ENCODE data around the gene CD151.

CD151 gene

DNA sequence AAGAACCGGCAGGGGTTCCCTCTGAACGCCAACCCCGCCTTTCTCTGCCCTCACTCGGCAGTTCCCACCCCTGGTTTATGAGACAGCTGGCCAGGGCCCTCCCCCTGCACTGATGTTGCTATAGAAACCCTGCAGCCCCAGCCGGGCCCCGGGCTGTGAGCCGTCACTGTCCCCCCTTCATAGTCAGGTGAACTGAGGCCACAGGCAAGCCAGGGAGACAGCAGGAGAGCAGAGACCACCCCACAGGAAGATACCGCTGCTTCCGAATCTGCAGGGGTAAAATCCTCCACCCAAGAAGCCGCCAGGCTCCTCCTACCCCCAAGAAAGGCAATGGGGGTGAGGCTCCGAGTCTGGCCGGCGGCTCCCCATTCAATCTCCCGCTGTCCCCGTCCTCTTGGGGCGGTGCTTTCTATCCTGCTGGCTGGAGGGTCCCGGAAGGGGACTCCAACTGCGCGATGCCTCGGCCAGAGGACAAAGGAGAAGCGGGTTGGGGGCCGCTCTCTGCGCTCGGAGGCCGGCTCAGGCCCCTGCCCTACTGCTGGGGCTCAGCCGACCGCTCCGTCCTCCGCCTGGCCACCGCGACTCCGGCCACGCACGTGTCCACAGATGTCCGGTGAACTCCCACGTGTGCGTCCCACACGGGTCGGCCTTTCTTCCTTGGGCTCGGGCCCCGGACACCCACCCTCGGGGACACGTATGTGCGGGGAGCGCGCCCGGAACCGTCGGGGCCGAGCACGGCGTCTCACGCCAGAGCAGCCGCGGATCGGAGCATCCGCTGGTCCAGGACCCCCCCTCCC is 35.3 kb upstream of the CD151 start:
- DNase-seq: peak; percentile 62 to 81 (median 75)

DNA sequence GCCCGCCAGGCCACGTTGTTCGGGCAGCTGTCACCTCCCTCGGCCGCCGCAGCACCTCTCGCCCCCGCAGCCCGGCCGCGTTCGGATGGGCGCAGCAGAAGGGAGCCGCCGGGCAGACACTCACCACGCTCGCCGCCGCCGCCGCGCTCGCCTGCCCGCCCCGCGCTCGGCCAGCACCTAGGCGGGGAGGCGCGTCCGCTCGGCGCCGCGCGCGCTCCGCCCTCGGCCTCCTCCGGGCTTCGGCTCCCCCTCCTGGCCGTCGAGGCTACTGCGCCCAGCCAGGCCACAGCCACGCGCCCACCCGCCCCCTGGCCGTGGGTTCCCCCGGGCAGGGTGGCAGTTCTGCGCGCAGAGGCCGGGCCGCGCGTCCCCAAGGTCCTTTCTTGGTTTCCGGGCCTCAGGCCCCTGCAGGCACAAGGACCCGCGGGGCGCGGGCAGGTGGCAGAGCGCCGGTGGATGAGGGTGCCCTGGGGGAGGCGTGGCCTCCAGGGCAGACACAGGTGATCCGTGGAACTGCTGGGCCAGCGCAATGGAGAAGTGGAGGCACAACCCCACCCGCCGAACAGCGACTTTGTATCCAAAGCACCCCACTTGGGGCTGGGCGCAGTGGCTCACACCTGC is 34.5 kb upstream of the CD151 start, which contains the start of gene SLC25A22:
TSS of gene SLC25A22 (minus strand) at position 189 of the 621 bp plus-strand sequence. CDS start 3,275 bp downstream, outside the sequence.
- peak; percentile 58 to 82 (median 76) for DNase-seq

DNA sequence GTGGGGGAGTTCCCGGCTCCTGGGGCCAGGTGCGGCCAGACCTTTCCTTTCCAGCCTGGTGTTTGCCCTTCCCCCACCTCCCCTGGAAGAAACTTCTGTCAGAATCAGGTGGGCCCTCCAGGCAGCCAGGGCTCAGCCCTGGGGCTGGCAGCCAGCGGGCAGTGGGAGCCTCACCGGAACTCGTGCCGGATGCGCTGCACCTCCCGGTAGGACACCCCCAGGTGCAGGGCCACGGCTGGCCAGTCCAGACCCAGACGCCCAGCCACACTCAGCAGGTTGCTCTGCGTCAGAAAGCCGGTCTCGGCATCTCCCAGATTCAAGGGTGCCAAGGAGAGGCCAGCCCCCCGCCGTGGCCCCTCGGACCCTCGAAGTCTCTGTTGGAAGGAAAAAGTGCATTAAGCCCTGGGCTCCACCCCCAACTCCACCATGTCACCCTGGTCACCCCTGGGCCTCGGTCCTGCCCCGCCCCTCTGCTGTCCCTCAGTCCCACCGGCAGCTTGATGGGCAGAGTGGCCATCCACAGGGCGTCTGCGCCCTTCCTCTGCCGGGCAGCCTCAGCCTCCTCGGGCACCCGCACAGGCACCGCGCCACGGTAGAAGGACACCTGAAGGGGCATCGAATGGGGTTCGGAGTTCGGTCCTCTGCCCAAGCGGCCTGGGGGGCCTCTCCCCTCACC is 33.0 kb upstream of the CD151 start:
- no peak for DNase-seq

DNA sequence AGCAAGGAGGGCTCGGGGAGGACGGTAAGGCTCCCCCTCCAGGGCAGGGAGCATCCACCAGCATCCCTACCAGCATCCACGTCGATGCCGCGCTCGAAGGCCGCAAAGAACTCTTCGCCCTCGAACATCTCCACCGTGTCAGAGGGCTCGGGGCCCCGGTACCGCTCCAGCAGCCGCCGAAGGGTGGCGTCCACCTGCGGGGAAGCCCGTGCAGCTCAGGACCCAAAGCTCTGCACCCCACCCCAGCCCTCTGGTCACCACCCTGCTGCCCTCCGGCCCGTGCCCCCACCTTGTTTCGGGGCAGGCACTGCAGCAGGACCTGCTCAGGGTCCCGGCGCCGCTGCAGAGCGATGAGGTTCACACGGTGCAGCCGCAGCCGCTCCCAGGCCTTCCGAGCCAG is 32.3 kb upstream of the CD151 start:
- no peak for DNase-seq

DNA sequence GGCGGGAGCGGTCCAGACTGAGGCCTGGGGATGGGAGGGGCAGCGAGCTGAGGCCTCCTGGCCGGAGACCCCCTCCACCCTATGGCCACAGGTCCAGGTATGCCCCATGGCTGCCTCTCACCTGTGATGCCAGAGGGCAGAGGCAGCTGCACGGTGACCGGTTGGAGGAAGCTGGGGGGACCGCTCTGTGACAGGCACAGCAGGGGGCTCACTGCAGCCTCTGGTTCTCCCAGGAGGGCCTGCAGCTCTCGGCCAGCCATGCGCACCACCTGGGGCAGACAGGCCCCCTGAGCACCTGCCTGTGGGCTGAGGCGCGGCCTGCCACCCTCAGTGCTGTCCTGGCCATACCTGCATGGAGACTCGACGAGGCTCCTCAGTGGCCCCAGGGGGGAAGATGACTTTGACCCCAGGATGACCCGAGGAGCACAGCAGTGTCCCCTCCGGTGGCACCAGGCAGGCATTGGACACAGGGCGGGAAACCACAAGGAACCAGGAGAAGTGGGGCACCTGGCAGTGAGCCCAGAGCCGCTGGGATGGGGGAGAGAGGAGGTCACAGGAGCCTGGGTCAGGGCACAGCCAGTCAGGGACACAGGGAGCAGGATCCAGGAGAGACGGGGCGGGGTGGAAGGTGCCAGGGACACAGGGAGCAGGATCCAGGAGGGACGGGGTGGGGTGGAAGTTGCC is 31.5 kb upstream of the CD151 start:
- no peak for DNase-seq

DNA sequence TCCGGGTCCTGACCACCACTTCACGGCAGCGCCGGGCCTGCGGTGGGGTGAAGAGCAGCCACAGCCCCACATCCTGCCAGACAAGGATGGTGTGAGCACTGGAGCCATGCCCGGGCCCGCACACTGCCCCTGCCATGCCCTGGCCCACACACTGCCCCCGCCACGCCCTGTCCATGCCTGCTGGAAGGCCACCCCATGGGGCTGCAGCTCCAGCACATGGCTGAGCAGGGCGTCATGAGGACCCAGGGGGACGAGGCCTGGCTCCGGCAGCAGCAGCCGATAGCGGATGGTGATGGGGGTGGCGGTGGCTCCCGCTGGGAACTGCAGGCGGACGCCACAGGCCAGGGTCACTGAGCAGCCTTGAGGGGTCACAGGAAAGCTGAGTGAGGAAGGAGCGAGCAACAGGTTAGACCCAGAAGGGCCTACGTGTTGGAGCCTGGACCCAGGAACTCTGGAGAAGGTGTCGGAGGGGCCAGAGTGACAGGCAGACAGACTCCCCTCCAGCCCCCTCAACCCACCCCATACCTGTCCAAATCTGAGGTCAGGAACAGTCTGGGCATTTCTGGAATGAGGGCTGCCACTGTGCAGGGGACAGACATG is 30.6 kb upstream of the CD151 start:
- DNase-seq: no peak

DNA sequence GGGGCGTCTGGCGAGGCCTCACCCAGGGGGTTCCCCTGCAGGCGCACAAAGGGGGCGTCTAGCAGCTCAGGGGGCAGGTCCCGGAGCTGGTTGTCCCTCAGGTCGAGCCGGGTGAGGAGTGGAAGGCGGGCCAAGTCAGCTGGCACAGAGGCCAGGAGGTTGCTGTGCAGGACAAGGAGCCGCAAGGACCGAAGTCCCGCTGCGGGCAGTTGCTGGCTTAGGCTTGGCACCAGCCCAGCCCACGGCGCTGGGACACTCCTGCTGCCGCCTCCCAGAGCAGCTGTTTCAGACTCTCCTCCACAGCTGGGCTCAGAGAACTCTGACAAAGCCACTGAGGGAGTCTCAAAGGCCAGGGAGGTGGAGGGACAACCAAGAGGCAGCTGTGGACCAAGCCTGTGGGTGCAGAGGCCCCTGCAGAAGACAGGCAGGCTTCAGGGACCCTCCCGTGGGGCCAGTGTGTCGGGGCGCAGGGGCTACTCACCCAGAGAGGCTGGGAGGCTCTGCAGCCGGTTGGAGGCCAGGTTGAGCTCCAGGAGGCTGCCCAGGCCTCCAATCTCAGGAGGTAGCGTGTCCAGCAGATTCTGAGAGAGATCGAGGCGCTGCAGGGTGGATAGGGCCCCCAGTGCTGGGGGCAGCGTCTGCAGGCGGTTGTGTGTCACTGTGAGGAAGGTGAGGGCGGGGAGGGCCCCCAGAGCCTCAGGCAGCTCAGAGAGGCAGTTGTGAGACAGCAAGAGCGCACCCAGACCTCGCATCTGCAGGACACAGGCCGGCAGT is 29.9 kb upstream of the CD151 start:
- no peak for DNase-seq

DNA sequence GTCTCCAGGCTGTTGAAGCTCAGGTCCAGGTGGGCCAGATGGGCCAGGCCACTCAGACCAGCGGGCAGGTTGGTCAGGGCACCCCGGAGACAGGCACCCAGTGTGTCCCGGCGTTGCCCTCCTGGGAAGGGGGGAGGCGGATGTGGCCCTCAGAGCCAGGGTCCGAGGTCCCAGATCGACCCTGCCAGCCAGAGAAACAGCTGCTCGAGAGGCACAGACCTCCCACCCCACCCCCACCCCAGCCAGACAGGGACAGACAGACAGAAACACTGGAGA is 29.3 kb upstream of the CD151 start:
- DNase-seq: no peak

DNA sequence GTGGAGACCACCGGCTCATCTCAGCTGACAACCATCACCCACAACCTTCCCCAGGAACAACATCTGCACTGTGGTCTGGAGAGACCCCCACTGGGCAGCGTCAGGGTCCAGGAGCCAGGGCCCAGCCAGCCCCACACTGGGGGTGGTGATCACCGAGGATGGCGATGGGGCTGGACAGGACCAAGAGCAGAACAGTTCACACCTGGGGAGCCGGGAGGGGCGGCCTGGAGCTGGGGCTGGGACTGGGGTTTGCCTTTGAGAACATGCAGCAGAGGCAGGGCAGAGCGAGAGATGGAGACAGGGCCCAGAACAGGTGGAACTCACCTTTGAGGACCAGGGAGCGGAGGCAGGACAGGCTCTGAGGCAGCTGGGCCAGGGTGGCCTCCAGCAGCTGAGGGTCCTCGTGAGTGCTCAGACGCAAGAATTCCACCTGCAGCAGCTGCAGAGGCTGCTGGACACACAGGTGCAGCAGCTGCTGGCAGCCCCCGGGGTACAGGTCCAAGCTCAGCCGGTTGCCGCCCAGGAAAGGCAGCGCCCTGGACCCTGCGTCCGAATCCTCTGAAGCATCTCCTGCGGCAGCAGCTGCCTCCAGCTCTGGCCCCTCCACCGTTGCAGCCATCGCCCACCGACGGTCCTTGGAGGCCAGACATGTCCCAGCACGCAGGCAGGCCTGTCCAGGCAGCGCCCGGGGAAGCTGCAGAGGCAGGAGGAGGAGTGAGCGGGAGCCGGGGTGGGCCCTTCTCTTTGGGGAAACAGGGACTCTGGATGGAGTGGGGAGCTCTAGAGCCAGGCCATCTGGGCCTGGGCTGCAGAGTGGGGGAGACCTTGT is 28.8 kb upstream of the CD151 start:
- no peak for DNase-seq

DNA sequence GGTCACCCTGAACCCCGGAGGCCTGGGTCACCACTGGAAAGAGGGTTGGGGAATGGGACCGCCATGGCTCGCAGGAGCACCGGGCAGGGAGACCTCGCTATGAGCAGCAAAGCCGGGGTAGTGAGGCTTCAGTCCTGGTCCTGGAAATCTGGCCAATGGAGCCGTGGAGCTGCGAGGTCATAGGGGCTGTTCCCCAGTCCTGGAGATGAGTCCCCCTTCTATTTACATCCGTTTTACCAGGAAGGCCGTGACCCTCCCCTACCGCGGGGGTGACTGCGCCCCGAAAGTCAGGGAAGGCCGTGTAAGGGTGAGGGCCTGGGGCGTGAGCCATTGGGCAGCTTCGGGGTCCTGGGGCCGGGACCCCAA is 28.2 kb upstream of the CD151 start:
- DNase-seq: no peak

DNA sequence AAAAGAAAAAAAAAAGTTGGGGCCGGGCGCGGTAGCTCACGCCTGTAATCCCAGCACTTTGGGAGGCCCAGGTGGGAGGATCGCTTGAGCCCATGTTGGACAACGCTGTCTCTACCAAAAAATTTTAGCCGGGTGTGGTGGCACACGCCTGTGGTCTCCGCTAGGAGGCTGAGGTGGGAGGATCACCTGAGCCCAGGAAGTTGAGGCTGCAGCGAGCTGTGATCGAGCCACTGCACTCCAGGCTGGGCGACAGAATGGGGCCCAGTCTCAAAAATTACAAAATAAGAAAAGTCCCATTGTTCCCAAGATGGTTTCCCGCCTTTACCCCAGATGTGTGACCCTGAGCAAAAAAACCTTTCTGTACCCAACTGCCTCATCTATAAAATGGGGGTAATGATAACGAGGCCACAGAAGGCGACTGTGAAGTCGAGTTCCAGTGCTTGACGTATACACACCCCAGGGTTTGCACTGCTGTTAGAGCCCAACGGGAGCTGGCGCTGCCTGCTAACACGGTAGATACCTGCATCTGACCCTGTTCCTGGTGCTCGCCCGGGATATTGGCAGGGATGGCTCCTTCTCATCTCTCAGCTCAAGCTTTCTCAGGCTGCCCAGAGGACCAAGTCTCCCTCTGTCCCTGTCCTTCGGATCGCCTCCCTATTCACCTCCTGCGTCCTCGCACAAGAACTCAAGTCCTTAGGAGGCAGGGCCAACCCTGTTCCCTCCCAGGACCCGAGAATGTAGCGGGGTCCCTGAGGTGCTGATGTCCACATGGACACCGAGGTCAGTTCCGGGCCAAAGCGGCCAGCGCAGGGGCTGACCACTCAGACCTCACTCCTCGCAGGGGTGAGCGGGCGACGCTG is 24.1 kb upstream of the CD151 start:
- no peak for DNase-seq

DNA sequence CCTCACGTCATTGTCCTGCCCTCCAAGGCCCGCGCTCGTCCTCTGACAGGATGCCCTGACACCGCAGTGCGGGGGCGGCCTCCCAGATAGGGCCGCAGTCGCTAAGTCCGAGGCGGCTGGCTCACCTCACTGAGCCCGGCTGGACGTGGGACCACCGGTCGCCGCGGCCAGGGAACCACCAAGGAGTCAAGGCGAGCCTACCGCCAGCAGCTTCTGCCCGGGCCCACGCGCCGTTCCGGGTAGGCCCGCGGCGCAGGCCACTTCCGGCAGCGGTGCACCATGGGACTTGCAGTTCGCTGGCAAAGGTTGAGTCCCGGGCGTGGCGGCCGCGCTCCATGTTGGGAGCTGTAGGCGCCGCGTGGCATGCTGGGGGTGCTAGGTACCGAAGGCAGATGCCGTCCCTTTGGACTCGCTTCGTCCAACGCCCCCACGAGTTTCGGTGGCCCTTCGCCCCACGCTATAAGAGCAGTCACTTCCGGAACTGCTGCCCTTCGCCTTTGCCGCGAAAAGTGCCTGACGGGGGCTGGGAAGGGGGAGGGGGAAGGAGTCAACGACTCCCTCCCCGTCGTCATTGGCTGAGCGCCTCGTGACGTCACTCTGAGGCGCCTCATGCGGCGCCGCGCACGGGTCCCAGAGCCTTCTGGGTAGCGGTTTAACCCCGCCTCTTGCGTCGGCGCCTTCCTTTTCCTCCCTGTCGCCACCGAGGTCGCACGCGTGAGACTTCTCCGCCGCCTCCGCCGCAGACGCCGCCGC is 23.3 kb upstream of the CD151 start, which contains the start of gene RPLP2:
TSS of gene RPLP2 (plus strand) at position 681 of the 753 bp plus-strand sequence. CDS start 268 bp downstream, outside the sequence.
- peak; percentile 93 to 100 (median 98) for DNase-seq

DNA sequence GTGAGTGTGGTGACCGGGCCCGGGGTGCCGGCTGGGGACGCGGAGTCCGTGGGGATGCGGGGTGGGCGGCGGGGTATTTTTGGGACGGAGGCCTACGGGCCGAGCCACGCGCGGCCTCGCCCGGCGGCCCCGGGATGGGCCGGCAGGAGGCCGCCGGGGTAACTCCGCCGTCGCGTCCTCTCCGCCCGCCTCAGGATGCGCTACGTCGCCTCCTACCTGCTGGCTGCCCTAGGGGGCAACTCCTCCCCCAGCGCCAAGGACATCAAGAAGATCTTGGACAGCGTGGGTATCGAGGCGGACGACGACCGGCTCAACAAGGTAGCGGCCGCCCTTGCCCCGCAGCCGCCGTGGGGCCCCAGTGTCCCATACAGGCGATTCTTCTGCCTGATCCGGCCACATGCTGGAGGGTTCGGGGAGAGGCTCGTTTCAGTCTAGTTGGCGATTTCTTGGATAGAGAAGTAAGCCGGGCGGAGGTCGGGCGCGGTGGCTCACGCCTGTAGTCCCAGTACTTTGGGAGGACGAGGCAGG is 22.6 kb upstream of the CD151 start:
- DNase-seq: no peak

DNA sequence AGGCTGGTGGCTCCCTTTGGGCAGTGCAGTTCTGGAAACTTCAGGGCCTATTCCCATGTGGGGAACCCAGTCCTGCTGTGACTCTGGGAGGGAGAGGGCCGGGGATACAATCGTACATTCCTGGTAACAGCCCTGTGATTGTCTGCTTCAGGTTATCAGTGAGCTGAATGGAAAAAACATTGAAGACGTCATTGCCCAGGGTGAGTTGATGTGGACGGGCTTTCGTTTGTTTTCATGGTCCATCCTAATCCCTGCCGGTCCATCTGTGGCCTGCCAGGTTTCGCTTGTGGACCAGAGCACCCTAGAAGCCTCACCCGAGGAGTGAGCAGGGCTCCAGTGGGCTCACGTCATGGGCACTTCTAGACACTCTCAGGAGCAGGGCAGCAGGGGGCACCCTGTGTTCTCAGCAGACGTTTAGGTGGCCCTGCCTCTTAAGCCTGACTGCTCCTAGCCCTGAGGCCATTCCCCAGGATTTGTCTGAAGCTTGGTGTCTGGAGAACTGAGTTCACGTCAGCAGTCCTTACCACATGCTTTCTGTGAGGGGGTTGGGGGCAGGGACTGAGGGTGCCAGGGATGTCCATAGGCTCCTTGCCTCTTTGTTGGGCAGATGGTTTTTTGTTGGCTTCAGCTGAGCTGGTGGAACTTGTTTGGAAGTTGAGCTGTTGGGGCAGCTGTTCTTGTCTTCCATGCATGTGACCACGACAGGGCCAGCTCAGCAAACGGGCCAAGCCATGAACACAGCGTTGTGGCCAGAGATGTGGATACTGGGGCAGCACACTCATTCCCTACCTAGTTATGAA is 21.1 kb upstream of the CD151 start:
- DNase-seq: no peak

DNA sequence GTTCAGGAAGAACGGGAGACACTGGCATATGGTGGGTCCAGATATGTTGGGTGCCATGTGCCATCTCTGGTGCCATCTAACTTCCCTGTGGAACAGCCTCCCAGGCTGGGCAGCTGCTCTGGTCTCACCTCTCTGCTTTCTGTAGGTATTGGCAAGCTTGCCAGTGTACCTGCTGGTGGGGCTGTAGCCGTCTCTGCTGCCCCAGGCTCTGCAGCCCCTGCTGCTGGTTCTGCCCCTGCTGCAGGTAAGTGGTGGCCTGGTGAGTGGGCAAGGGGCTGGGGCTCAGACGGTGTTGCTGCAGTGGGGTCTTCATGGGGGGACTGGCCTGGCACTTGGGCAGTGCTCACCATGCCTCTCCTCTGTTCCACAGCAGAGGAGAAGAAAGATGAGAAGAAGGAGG is 20.4 kb upstream of the CD151 start:
- no peak for DNase-seq

DNA sequence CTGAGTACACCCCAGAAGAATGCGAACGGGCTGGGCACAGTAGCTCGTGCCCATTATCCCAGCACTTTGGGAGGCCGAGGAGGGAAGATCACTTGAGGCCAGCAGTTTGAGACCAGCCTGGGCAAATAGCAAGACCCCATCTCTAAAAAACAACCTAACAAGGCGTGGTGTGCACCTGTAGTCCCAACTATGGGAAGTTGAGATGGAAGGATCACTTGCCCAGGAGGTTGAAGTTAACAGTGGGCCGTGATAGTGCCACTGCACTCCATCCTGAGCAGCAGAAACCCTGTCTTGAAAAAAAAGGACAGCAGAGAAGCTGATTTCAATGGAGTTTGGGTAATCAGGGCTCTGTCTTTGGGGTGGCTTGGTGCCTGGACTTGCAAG is 19.7 kb upstream of the CD151 start:
- DNase-seq: no peak

DNA sequence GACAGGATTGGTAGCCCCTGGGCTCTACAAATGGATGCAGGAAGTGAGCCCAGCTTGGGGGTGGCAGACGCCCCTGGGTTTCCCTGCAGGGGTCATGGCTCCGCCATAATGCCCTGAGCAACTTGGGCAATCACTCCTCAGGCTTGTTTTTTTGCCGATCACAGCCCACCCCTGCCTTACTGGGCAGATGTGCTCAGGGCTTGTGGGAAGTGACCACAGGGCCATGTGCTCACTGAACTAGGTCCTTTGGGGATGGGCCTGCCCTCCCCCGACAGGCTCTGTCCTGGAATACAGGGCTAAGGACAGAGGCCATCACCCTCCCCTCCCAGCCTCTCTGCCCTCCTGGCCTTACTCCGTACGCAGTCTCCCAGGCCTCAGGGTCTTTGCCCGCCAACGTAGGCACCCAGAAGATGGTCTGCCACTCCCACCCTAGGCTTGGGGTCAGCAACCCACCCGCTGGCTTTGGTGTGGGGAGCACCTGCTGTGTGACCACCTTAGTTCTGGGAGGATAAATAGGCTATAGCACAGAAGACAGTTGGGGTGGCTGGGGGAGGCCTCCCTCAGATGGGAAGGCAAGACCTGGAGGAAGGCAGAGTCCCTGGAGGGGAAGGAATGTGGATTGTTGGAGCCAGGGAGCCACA is 19.2 kb upstream of the CD151 start:
- no peak for DNase-seq

Data from stimulated activated naive CD4-positive, alpha-beta T cell (primary cell).